ENCODE data around the gene CANT1.

GRCh38 chr17:79038545-79039135, 29.1 kb upstream of the CANT1 start:
- TF ChIP-seq CTCF (IDR thresholded peaks at IDR 0.05; ENCODE audit: low read depth, low read length) (no peak), POLR2A (IDR thresholded peaks at IDR 0.05; ENCODE audit: extremely low read depth, insufficient read length) (no peak)
- TF ChIP-seq, protein P1, sequence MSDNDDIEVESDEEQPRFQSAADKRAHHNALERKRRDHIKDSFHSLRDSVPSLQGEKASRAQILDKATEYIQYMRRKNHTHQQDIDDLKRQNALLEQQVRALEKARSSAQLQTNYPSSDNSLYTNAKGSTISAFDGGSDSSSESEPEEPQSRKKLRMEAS (IDR thresholded peaks at IDR 0.05; ENCODE audit: low read depth, low read length), result no peak

Measured in NB4 (cell line).